Activated CD8-positive, alpha-beta memory T cell treated with anti-CD3 and anti-CD28 coated beads for 24 hours (primary cell): Measurements from ENCODE around the gene HOXD4.

Experiments used
- DNase-seq: peaks from one replicate; pipeline ENCODE4 v3.0.0-alpha.2; 2020

HOXD4 gene

DNA sequence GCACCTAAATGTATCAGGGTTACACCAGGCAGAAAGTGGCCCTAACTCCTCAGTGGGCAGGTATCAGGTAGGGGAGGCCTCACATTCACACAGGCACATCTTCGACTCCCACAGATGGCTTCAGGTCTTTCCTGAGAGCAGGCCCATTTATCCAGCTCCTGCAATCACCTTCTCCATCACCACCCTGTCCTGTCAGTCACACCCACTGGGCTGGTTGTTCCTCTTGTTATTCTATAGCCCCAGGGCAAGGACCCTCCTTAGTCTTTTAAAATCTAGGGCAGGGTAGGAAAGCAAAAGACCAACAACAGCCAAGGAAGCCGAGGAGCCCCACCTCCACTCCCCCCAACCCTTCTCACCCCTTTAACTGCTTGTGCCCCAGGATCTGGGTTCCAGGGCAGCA, 9.1 kb upstream of the HOXD4 start:
- peak; percentile 43 for DNase-seq

DNA sequence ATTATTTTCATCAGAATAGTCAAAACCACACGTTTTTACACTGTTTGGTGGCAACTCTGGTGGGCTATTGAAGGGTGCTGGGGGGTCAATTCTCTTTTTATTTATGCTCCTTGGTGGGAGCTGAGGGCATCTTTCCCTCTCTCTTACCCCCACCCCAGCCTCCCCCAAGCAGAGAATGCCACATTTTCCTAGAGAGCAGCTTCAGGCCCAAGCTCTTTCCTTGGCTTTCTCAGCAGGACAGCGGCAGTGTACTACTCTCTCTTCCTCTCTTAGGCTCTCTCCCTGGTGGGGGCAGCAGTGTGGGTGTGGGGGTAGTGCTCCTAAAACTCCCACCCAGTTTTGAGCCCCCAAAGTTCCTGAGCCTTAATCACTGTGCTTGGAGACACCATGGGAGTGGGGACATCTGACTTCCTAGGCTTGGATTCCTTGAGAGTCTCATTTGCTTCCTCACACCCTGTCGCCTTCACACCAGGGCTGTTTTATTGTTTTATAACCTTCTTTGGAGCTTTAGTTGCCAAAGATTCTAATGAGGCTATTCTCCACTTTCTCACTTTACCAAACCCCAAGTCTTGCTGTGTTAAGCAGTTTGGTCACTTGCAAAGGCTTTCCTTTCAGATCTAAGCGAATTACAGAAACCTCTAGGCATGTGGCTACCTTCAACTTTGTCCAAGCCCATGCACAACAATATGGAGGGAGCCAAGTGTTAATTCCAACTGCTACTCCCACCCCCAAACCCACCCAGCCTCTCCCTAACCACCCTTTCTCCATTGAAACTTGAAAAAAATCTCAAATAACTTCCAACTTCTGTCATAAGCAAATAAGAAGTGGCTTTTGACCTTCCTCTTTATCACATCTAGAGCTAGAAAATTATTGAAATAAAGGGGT, 6.0 kb upstream of the HOXD4 start:
- DNase-seq: no peak

DNA sequence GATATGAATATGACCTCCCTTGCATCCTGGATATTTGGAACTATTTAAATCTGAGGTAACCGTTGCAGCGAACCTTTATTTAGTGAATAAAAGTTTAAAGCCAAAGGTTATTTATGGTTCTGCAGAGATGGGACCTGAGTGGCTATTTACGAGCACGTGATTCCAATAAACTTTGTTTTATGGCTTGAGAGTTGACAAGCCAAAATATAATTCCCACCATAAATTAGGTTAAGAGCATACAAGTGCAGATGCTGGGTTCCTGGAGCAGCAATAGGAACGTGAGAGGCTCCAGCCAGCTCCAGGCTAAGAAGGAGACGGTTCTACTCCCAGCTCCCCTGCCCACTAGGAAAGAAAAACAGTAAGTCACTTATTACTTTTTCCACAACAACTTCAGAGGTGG, 5.2 kb upstream of the HOXD4 start:
- DNase-seq: no peak

DNA sequence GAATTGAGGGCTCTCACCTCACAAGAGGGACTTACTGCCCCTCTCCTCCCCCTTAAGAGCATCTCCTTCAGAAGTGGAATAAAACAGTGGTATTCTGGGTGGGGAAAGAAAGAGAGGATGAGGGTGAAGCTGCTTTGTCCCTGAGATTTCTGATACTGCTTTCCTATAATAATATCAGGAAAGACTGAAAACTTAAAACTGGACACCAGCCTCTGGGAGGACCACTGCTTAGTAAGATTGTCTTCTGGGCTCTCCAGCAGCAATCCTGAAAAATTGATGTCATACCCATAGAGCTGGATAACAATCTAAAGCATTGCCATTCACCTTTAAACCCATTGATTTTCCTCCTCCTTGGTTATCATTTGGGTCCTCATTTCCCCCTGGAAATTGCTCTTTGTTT, 4.7 kb upstream of the HOXD4 start:
- DNase-seq: no peak

DNA sequence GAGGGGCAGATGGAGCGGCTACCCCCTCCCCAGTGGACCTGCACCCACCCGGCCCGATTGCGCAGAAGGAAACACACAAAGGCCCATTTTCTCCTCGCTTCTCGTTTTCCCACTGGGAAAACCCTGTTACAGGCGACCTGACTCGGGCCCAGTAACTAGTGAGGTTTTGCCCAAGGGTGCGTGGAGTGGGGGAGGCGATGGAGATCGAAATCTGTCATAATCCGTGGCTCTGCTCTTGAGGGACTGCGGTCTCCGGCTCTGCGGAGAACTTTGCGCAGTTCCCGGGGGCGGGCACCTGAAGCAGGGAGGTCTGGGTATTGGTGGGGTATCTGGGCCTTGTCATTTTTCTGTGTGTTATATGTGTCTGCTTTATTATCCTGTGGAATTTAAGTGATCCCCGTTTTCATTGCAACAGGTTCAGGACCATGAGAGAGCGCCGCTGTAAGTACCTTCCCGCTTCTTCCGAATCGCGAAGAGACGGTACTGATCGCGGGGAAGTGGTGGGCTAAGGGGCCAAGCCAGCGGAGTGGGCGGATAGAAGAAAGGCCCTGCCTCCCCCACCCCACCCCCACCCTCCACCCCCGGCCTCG, 4.0 kb upstream of the HOXD4 start:
- DNase-seq: peak; percentile 46

DNA sequence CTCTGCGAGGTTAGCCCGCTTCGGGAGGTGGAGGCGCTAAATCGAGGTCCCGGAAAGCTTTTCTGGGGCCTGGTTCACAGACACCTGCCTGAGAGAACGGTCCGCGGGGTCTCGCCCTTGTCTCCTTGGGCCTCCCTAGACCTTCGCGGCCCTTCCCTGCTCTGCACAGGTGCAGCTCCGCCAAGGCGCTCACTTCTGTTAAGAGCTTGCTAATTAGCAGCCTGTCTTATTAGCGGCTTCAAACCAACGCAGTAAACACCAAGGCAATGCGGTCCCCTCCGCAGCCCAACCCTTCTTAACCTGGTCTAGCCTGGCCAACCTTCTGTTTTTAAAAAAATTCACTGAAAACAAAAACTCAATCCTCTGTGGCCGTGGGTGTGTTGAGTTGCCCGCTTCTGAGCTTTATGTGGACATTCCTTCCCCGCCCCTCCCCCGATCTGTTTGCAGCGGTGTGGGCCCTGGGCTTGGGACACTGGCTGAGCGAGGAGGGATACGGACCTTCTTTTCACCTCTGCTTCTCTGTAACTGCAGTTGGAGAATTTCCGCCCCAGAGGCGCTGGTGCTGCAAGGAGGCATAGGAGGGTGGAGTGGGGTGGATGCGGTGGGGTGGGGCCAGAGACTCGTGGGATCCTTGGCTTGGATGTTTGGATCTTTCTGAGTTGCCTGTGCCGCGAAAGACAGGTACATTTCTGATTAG, 3.4 kb upstream of the HOXD4 start:
- DNase-seq: peak; percentile 50

DNA sequence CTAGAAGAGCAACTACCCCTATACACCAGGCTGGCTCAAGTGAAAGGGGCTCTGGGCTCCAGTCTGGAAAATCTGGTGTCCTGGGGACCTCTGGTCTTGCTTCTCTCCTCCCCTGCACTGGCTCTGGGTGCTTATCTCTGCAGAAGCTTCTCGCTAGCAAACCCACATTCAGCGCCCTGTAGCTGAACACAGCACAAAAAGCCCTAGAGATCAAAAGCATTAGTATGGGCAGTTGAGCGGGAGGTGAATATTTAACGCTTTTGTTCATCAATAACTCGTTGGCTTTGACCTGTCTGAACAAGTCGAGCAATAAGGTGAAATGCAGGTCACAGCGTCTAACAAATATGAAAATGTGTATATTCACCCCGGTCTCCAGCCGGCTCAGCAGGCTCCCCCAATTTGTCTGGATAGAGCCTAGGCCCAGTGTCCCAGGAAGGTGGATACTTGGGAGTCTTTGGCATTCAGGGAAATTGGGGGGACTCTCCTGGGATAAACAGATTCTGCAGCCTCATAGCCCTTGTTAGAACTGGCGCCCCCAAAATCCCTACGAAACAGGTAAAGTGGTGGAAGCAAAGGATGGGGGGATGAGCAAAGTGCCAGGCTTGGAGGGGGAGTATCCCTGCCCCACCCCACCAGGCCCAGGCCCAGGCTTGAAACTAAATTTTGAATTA, 2.5 kb upstream of the HOXD4 start:
- DNase-seq: no peak

DNA sequence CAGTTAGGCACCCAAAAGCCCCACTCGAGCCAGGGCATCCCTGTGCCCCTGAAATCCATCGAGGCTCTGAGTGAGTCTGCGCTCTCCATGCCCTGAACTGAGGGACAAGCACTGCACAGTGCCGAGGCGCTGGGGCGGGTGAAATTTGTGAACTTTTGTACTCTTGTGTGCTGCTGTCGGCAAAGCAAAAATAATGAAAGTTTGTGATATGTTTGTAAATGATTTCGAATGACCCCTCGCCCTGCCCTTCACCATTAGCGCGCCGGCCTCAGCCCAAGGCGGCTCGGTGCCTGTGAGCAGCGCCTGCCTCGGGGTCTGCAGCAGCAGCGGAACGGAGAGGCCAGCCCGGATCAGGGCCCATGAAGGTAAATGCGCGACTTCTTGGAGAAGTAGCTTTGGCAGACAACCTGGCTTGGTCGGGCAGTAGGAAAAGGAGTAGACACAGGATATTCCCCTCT, 1.8 kb upstream of the HOXD4 start:
- no peak for DNase-seq

DNA sequence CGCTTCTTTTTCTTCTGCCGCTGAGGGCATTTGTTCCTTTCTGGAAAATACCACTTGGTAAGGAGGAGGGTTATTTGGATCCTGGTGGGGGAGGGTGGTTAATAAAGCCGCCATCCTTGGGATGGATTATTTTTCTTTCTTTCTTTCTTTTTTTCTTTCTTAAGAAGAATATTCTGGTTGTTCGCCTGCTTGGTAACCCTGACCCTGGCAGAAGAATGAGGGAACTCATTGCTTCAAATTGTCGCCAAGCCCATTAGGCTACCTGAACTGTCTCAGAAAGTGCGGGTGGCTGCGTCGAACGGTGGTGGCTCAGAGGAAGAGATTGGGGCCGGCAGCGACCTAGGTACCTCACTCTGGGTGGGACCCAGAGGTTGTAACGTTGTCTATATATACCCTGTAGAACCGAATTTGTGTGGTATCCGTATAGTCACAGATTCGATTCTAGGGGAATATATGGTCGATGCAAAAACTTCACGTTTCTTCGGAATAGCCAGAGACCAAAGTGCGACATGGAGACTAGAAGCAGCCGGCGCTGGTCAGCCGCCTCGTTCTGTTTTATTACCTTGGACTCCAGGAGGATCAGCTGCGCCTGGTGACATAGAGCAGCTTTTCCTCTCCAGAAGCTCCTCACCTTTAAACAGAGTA, 1.3 kb upstream of the HOXD4 start:
- no peak for DNase-seq

DNA sequence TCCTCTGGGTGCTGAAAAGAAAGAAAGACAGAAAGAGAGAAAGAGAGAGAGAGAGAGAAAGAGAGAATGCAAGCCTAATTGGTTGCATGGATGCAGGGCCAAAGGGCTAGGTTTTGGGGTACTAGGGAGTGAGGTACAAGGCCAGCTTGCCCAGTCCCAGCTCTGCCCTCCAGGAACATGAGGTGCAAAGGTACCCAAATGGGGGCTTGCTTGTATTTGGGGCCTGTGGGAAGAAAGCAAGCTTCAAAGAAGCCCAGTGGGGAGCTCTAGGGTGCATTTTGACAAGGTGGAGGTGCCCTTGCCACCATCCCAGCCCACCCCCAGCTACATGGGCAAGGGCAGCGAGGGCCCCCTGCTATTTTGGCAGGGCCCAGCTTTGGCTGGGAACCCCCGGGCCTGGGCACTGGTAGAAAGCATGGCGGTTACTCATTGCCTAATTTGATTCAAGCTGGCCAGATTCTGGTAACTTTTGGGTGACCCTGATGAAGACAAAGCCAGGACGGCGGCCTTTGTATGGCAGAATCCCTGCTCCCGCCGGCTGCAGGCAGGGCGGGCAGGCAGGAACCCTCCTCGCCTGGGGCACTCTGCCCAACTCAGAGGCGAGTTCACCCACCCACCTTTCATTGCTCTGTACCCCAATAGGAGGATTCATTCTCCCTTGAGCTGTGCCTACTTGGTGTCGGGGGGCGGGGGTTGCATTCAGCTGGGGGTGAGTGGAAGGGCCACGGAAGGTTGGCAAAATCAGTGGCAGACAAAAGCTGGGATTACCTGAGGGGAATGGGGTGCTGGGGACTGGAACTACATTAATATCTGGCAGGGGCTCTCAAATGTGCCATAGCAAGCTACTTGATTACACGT, 537 bp upstream of the HOXD4 start:
- no peak for DNase-seq

DNA sequence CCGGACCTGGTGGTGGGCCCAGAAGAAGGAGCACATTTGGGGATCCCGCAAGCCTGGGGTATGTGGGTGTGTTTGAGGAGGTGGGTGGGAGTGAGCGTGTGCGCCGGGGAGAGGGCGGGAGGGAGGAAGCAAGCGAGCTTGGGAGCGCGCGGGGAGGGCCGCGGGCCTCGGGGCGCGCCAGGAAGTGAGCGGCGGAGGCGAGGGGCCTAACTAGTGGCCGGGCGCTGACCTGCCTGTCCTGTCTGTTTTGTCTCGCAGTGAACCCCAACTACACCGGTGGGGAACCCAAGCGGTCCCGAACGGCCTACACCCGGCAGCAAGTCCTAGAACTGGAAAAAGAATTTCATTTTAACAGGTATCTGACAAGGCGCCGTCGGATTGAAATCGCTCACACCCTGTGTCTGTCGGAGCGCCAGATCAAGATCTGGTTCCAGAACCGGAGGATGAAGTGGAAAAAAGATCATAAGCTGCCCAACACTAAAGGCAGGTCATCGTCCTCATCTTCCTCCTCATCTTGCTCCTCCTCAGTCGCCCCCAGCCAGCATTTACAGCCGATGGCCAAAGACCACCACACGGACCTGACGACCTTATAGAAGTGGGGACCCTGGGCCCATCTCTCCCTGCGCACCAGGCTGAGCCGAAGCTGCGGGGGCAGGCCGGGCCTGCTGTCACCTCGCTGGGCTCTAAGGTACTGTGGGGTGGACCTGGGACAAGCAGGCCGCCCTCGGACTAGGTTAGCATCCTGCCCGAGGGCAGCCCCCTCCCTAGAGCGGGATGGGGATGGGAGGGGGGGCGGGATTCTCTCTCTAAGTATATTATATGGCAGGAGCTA, 1.2 kb downstream of the HOXD4 start:
- DNase-seq: no peak

DNA sequence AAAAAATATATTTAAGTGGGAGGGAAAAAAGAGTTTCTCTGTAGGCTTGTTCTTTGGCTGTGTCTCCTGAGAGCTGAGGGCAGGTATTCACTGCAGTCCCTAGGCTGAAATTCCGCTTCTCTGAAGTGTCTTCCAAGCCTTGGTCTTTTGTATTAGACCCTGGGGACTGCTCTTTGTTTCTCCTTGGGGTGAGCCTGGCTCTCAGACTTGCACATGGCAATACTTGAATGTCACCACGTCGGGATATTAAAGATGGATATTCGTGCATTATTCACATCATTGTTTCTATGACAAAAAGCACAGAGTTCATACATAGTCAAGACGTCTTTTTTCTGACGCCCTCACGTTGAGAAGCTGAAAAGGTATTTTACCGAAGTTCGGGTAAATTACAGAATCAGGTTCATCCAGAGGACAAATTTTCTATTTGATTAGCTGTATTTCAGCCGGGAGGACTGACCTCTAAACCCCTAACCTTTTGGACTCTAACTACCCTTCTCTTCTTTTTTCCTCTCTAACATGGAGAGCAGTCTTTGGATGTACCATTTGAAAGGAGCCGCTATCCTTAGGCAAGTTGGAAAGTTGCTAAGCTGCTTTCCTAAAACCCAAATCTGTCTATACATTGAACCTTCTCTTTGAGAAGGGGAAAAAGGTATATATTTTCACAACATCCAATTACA, 3.4 kb downstream of the HOXD4 start:
- DNase-seq: no peak

DNA sequence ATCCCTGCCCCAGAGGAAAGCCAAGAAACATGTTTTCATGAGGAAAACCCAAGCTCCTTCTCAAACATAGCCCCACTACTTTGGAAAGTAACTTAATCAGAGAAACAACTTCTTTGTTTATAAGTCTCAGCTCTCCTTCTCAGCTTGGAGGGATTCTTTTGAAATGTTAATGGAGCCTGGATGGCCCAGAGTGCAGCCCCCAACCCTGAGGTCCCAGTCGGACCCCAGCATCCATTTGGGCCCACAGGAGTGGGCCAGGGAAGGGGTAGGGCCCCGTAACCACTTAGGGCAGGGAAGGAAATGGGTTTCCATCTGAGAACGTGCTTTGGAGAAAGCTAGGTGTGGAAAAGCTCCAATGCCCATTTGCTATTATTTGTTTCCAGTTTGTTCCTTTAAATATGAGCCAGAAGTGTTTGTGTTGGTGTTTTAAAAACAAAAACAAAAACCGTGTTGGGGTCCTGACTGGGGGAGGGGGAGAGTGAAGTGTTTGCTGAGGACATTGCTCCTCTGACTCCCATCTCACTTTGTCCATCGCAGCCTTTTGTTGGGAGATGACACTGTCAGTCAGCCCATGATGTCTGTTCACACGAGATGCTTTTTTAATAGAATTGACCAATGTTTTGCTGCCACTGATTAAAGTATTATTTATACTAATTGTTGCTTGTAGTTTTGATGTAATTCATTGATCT, 4.2 kb downstream of the HOXD4 start:
- no peak for DNase-seq

DNA sequence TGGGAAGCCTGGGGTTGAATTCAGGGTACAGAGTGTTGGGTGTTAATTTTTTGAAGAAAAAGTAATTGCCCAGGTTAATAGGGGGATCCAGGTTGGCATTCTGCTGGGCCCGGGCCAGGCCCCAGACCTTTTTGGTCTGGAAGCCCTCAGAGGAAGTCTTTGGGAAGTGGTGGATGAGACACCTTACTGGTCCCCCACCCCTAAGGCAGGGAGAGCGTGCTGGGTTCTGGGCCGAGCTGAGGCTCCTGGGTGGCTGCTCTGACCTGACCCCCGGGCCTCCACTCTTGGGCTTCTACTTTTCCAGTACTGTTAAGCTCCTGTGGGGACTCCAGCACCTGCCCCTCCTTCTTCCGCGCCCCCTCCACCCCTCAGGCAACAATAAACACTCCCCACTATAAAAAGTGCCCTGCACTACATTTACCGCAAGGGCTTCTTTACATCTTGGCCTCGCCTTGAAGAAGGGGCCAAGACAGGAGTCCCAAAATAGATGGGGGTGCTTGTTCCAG, 5.0 kb downstream of the HOXD4 start:
- no peak for DNase-seq

DNA sequence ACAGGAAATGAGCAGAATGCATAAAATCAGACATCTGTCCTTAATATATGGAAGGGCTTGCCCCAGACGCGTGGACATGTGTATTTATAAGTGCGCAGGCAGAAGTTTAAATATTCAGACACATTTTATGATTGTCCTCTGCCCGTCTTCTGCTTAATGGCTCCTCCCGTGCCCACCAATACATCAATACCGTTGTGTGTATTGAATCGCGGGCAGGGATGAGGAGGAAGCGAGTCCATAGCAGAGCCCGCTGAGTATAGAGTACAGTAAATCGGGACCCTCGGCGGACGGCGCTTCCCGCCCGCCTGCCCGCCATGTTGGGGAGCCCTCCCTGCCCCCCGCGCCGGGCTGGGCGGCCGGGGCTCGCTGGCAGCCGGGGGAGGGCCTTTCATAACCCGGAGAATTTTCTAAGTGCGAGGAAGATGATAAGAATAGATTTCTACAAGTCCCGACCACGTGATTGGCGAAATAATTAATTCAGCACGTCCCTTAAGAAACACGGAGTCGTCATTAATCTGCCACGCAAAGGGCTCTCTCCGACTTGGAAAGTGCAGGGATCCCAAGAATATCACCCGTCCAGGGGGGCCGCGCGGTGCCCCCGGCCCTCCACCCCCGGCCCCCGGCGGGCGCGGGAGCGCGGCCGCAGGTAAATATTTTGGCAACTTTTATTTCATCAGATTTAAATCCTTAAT, 5.6 kb downstream of the HOXD4 start, which contains the start of gene HOXD3:
TSS of gene HOXD3 (plus strand) at position 501 of the 692 bp plus-strand sequence. CDS start 11,808 bp downstream, outside the sequence.
- no peak for DNase-seq

DNA sequence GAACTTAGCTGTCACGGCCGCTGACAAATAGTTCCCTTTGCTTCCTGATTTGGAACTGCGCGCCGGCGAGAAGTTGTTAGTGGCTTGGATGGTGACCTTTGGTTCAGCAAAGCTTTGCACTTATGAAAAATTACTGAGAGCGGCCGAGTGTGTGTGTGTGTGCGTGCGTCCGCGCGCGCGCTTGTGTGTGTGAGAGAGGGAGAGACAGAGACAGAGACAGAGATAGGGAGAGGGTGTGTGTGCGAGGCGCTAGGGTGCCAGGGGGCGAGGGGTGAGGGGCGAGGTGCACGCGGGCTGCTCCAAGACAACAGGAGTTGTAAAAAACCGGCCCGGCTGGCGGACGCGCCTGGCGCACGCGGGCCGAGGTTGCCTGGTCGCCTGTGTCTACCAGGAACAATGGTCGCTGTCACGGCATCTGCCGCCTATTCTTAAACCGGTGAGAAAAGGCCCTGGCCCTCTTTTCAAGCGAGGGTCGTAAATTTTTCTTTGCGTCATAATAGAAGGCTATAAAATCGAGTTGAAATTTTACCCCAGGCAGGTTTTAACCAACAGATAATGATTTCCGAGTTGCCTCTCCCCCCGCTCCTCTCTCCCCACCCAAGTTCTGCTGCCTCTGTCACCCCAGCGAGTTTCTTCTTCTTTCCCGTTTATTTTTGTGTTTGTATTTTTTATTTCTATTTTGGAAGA, 6.3 kb downstream of the HOXD4 start:
- no peak for DNase-seq

DNA sequence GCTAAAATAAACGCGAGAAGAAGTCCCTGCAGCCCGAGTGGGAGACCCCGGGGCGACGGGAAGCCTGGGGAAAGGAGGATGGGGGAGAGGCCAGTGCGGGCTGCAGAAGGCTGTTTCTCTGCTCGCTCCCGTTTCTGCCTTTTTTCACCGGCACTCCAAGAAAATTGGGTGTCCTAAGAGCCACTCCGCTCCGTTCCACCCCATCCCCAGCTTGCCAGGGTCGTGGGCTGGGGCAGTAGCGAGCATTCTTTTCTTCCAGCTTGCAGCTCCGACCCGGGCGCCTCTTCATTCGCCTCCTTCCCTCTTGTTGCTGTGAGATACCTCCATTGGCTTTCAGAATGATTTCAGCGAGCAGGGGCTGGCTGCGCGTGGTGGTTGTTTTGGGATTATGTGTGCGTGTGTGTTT, 6.8 kb downstream of the HOXD4 start:
- DNase-seq: no peak
